Natural killer cell (primary cell): ENCODE data around the gene PPP2R2D. TPM values are rescaled to one million over a fixed set of nuclear protein-coding genes. Genes with fewer than 3 reads are reported as not detected.
"Not testable (repeated sequence)": the region's sequence is repeated elsewhere in the genome, so short reads cannot be mapped to it uniquely, and the experiment has no call there.

Source experiments
- ATAC-seq, 3 donors: fragments of 150-1000 bp in 2 of 3; fragments of 200-7000 bp in 1 of 3; cut with Tn5 transposase; 1 replicate in 1 of 3; 2 replicates in 2 of 3; pipeline ENCODE4 v1.10.0; 2021; ENCODE audit warnings: mild to moderate bottlenecking in 2 of 3, moderate library complexity in 2 of 3
- DNase-seq, 2 donors: peaks; one replicate each; pipeline versions ENCODE4 v3.0.0 to v3.0.0-alpha.2; 2013 to 2021; ENCODE audit warnings: mixed read lengths in 1 of 2
- H3K27ac ChIP-seq: one replicate; pipeline ENCODE4 v1.5.1; 2013; ENCODE audit warnings: mild to moderate bottlenecking, low read length
- H3K27me3 ChIP-seq: one replicate; pipeline ENCODE4 v1.6.1; 2013; ENCODE audit warnings: low read length; ENCODE audit not compliant: control insufficient read depth, insufficient read depth
- H3K36me3 ChIP-seq: one replicate; pipeline ENCODE4 v1.6.1; 2013; ENCODE audit warnings: low read length; ENCODE audit not compliant: control insufficient read depth, insufficient read depth
- H3K4me1 ChIP-seq: one replicate; pipeline ENCODE4 v1.6.1; 2013; ENCODE audit warnings: low read length; ENCODE audit not compliant: control insufficient read depth, insufficient read depth
- H3K4me3 ChIP-seq: one replicate; pipeline ENCODE4 v1.5.1; 2013; ENCODE audit warnings: low read length
- H3K9me3 ChIP-seq: one replicate; pipeline ENCODE4 v1.6.1; 2013; ENCODE audit warnings: low read length; ENCODE audit not compliant: control insufficient read depth, insufficient read depth
- H3K27ac Mint-ChIP-seq, 2 donors: one replicate each; pipeline ENCODE4 v1.8.0; 2022; ENCODE audit warnings: mild to moderate bottlenecking in 2 of 2, mixed read lengths in 2 of 2, moderate library complexity in 1 of 2
- H3K27me3 Mint-ChIP-seq, 2 donors: one replicate each; pipeline ENCODE4 v1.8.0; 2022; ENCODE audit warnings: low read depth in 2 of 2, mixed read lengths in 2 of 2
- H3K36me3 Mint-ChIP-seq: one replicate; pipeline ENCODE4 v1.8.0; 2022; ENCODE audit warnings: mixed read lengths
- H3K4me1 Mint-ChIP-seq, 2 donors: one replicate each; pipeline ENCODE4 v1.8.0; 2022; ENCODE audit warnings: mixed read lengths in 2 of 2
- H3K4me3 Mint-ChIP-seq: one replicate; pipeline ENCODE4 v1.8.0; 2022; ENCODE audit warnings: mild to moderate bottlenecking, moderate library complexity, mixed read lengths
- H3K9me3 Mint-ChIP-seq, 2 donors: one replicate each; pipeline ENCODE4 v1.8.0; 2022; ENCODE audit warnings: mixed read lengths in 2 of 2
- WGBS: methylation state at CpG from one replicate; pipeline ENCODE4 v1.1.7; 2013; ENCODE audit warnings: missing lambda C conversion rate; ENCODE audit not compliant: insufficient coverage; 5-methylcytosine and 5-hydroxymethylcytosine counted together
- intact Hi-C: fragments of 100-400 bp; cut with micrococcal nuclease; formaldehyde crosslinking; loops from one replicate; pipeline ENCODE4 v1.14.2; 2022
- total RNA-seq, 4 donors: library from RNA; stranded (reverse); fragments of 120-200 nt in 1 of 4; gene quantifications; one replicate each; pipeline versions ENCODE4 v1.2.3 to v1.2.4, GENCODE V29; 2013 to 2022
- TF ChIP-seq, protein P1 (sequence below): fragments of 200-600 bp; IDR thresholded peaks from one replicate; pipeline ENCODE4 v1.8.0; 2022; ENCODE audit warnings: antibody characterized with exemption

The PPP2R2D gene
- total RNA-seq, 3 donors from 2014 or later (not counting 1 experiment from before 2014, with no cell fraction given): 28.6 to 39.8 (median 35.8) TPM

DNA sequence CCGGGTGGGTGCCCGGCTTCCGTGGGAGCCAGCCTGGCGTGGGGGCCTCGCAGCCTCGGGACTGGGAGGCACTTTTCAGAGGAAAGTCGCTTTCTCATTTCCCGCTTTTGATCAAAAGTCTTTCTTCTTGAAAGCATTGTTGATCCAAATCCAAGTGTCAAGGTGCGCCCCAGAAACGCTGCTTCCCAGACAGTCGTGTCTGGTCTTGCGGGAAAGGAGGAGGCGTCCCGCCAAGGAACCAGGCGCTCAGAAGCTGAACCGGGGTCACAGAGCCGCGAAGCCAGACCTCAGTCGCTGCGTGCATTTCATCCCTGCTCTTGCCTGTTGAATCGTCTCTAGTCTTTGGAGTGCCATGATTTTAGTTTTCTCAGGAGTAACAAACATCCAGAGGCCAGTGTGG is 82.0 kb downstream of the PPP2R2D start:
- Mint-ChIP-seq H3K9me3 (no peaks in the 10 kb centered on the region), H3K27ac (peak overlapping the region in 1 of 2 donors; percentile 16), H3K4me1 (peaks cover 14 to 30% of the 10 kb centered on the region in 2 donors), H3K4me3 (peak overlapping the region; percentile 66), H3K27me3 (no peaks in the 10 kb centered on the region), H3K36me3 (no peaks in the 10 kb centered on the region)
- no peaks in the 10 kb centered on the region for H3K36me3 ChIP-seq
- peaks cover 13% of the 10 kb centered on the region for H3K4me1 ChIP-seq
- no peaks in the 10 kb centered on the region for H3K9me3 ChIP-seq
- intact Hi-C loops: no loop called here
- peak in 1 of 2 donors; percentile 23 for DNase-seq
- ATAC-seq: no peak
- TF ChIP-seq, protein P1, sequence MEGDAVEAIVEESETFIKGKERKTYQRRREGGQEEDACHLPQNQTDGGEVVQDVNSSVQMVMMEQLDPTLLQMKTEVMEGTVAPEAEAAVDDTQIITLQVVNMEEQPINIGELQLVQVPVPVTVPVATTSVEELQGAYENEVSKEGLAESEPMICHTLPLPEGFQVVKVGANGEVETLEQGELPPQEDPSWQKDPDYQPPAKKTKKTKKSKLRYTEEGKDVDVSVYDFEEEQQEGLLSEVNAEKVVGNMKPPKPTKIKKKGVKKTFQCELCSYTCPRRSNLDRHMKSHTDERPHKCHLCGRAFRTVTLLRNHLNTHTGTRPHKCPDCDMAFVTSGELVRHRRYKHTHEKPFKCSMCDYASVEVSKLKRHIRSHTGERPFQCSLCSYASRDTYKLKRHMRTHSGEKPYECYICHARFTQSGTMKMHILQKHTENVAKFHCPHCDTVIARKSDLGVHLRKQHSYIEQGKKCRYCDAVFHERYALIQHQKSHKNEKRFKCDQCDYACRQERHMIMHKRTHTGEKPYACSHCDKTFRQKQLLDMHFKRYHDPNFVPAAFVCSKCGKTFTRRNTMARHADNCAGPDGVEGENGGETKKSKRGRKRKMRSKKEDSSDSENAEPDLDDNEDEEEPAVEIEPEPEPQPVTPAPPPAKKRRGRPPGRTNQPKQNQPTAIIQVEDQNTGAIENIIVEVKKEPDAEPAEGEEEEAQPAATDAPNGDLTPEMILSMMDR: no peak
- no peak overlapping the region for H3K4me3 ChIP-seq
- WGBS: 64% methylated on average over 21 of the region's 21 CpGs
- H3K27ac ChIP-seq: no peak overlapping the region
- no peaks in the 10 kb centered on the region for H3K27me3 ChIP-seq

DNA sequence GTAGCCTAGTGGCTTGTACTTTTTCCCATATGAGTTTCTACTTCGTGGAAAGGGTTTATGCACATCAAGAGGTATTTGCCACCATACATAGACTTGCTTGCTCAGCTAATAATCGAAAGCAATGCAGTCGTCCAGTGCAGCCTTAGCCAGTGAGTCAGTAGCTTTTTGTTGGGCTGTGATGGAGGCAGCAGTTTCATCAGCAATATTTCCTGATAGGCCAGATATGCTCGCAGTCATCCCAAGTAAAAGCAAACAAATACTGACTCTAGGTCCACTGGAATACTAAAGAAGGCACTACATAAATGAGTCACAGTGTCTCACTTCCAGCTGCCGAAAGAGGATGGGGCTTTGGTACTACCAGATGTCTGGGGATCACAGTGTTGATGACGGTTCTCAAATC is 83.0 kb downstream of the PPP2R2D start:
- no peak overlapping the region for H3K27ac Mint-ChIP-seq
- TF ChIP-seq, protein P1: no peak
- no peak overlapping the region for H3K4me3 Mint-ChIP-seq
- Histone ChIP-seq H3K9me3 (no peaks in the 10 kb centered on the region), H3K4me3 (no peak overlapping the region), H3K27me3 (no peaks in the 10 kb centered on the region), H3K27ac (no peak overlapping the region), H3K36me3 (no peaks in the 10 kb centered on the region), H3K4me1 (peaks cover 13% of the 10 kb centered on the region)
- no peak for ATAC-seq
- no peaks in the 10 kb centered on the region for H3K9me3 Mint-ChIP-seq
- H3K27me3 Mint-ChIP-seq: no peaks in the 10 kb centered on the region
- 93% methylated on average over 6 of the region's 6 CpGs for WGBS
- DNase-seq: no peak
- intact Hi-C loops: no loop called here
- peaks cover 14 to 22% of the 10 kb centered on the region in 2 donors for H3K4me1 Mint-ChIP-seq
- H3K36me3 Mint-ChIP-seq: no peaks in the 10 kb centered on the region

DNA sequence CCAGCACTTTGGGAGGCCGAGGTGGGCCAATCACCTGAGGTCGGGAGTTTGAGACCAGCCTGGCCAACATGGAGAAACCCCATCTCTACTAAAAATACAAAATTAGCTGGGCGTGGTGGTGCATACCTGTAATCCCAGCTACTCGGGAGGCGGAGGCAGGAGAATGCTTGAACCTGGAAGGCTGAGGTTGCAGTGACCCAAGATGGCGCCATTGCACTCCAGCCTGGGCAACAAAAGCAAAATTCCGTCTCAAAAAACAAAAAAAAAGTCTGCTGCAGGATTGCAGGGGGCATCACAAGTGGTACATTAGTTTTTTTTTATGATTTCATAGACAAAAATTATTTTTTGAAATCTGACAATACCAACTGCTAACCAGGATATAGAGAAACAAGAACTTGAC is 86.0 kb downstream of the PPP2R2D start:
- H3K4me1 Mint-ChIP-seq, H3K27ac Mint-ChIP-seq, H3K27ac ChIP-seq, H3K4me3 ChIP-seq, H3K4me1 ChIP-seq, DNase-seq, H3K36me3 ChIP-seq, H3K27me3 Mint-ChIP-seq, ATAC-seq, H3K9me3 ChIP-seq, H3K36me3 Mint-ChIP-seq, H3K9me3 Mint-ChIP-seq, H3K4me3 Mint-ChIP-seq, H3K27me3 ChIP-seq, intact Hi-C loops: not testable (repeated sequence)
- WGBS: 98% methylated on average over 7 of the region's 7 CpGs

DNA sequence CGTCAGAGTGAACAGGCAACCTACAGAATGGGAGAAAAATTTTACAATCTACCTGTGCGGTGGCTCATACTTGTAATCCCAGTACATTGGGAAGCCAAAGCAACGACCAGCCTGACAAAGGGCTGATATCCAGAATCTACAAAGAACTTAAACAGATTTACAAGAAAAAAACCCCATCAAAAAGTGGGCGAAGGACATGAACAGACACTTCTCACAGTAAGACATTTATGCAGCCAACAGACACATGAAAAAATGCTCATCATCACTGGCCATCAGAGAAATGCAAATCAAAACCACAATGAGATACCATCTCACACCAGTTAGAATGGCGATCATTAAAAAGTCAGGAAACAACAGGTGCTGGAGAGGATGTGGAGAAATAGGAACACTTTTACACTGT is 86.5 kb downstream of the PPP2R2D start:
- H3K4me3 ChIP-seq, H3K36me3 ChIP-seq, intact Hi-C loops, H3K36me3 Mint-ChIP-seq, H3K27me3 ChIP-seq, ATAC-seq, H3K27ac Mint-ChIP-seq, H3K4me1 ChIP-seq, H3K27ac ChIP-seq, DNase-seq, H3K9me3 Mint-ChIP-seq, H3K4me3 Mint-ChIP-seq, H3K4me1 Mint-ChIP-seq, H3K27me3 Mint-ChIP-seq, H3K9me3 ChIP-seq: not testable (repeated sequence)
- 93% methylated on average over 3 of the region's 5 CpGs for WGBS

DNA sequence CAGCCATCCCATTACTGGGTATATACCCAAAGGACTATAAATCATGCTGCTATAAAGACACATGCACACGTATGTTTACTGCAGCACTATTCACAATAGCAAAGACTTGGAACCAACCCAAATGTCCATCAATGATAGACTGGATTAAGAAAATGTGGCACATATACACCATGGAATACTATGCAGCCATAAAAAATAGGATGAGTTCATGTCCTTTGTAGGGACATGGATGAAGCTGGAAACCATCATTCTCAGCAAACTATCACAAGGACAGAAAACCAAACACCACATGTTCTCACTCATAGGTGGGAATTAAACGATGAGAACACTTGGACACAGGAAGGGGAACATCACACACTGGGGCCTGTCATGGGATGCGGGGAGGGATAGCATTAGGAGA is 87.0 kb downstream of the PPP2R2D start:
- H3K27me3 ChIP-seq, intact Hi-C loops: not testable (repeated sequence)

More for the DNA sequence above, 87.0 kb downstream of the PPP2R2D start:
- not testable (repeated sequence) for H3K27ac ChIP-seq, H3K4me3 Mint-ChIP-seq, H3K4me3 ChIP-seq, H3K36me3 Mint-ChIP-seq, H3K9me3 Mint-ChIP-seq, DNase-seq, ATAC-seq, H3K4me1 ChIP-seq, H3K36me3 ChIP-seq, H3K4me1 Mint-ChIP-seq, H3K27ac Mint-ChIP-seq, H3K9me3 ChIP-seq, H3K27me3 Mint-ChIP-seq
- 100% methylated on average over 1 of the region's 3 CpGs for WGBS
